CD4-positive, alpha-beta T cell treated with Interleukin-21 for 1 hour (primary cell): ENCODE results near the gene TPTE2.
"Not testable (repeated sequence)": the region's sequence is repeated elsewhere in the genome, so short reads cannot be mapped to it uniquely, and the experiment has no call there.

Source experiments
- DNase-seq: peaks from one replicate; pipeline ENCODE4 v3.0.0-alpha.2; 2020

TPTE2 gene

GRCh38 chr13:19561585-19561984 is 253 bp upstream of the TPTE2 start:
- DNase-seq = no peak

- not testable (repeated sequence) for DNase-seq
These were observed 660 bp downstream of the TPTE2 start for GRCh38 chr13:19560672-19561071.

- not testable (repeated sequence) for DNase-seq
These were observed 1.6 kb downstream of the TPTE2 start for GRCh38 chr13:19559739-19560138.

- DNase-seq = not testable (repeated sequence)
These were observed 4.0 kb downstream of the TPTE2 start for GRCh38 chr13:19557287-19557686.

GRCh38 chr13:19549245-19549644 is 12.1 kb downstream of the TPTE2 start:
- DNase-seq = not testable (repeated sequence)

GRCh38 chr13:19525634-19526033 is 35.7 kb downstream of the TPTE2 start:
- DNase-seq = not testable (repeated sequence)

GRCh38 chr13:19519049-19519448 is 42.3 kb downstream of the TPTE2 start:
- no peak for DNase-seq

GRCh38 chr13:19507623-19508022 is 53.7 kb downstream of the TPTE2 start:
- DNase-seq = not testable (repeated sequence)

- DNase-seq = not testable (repeated sequence)
These were observed 101.2 kb downstream of the TPTE2 start for GRCh38 chr13:19460126-19460525.

GRCh38 chr13:19439056-19439686 is 122.2 kb downstream of the TPTE2 start:
- DNase-seq = not testable (repeated sequence)

GRCh38 chr13:19437780-19438179 is 123.6 kb downstream of the TPTE2 start:
- DNase-seq = not testable (repeated sequence)

- DNase-seq = not testable (repeated sequence)
These were observed 139.1 kb downstream of the TPTE2 start for GRCh38 chr13:19422236-19422635.

- DNase-seq = not testable (repeated sequence)
These were observed 148.8 kb downstream of the TPTE2 start for GRCh38 chr13:19412494-19412893.

GRCh38 chr13:19382746-19383511 is 178.4 kb downstream of the TPTE2 start:
- not testable (repeated sequence) for DNase-seq

- no peak for DNase-seq
These were observed 179.2 kb downstream of the TPTE2 start for GRCh38 chr13:19382111-19382510.
